Measurements from ENCODE around the gene GLI3.

GLI3 gene

DNA sequence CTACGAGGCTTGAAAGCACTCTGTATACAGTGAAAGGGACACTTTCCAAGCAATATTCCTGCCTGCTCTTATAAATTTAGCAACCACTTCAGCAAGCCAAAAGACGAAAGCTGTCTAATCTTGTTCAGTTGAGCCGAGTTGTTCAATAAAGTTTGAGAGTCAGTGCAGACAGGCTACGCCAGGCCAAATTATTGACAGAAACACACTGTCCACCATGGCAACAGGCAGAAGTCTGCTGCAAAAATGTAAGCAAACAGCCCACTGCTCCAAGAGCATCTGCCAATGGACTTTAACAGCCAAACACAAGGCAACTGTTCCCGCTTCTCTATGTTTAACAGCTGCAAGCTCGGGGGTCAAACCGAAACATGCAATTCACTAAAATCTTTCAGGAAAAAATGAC is 85.7 kb downstream of the GLI3 start:
- DNase-seq, result no peak
- TF ChIP-seq CTCF (IDR thresholded peaks at IDR 0.05; ENCODE audit: low read depth, low read length), result no peak
- peaks cover 3% of the 10 kb centered on the region for H3K27me3 ChIP-seq (ENCODE audit: insufficient read depth, low read depth, severe bottlenecking)
- H3K27ac ChIP-seq, result no peak overlapping the region
- H3K4me3 ChIP-seq (ENCODE audit: low read depth, low read length), result no peak overlapping the region
- H3K36me3 ChIP-seq, result no peaks in the 10 kb centered on the region
- H3K9me3 ChIP-seq (ENCODE audit: severe bottlenecking), result no peaks in the 10 kb centered on the region

GRCh38 chr7:42145539-42145938 is 91.5 kb downstream of the GLI3 start:
- H3K27ac ChIP-seq, result no peak overlapping the region
- H3K9me3 ChIP-seq (ENCODE audit: severe bottlenecking), result no peaks in the 10 kb centered on the region
- DNase-seq, result no peak
- H3K27me3 ChIP-seq (ENCODE audit: insufficient read depth, low read depth, severe bottlenecking), result peaks cover 3% of the 10 kb centered on the region
- no peak overlapping the region for H3K4me3 ChIP-seq (ENCODE audit: low read depth, low read length)
- H3K36me3 ChIP-seq, result no peaks in the 10 kb centered on the region
- TF ChIP-seq CTCF (IDR thresholded peaks at IDR 0.05; ENCODE audit: low read depth, low read length), result no peak

DNA sequence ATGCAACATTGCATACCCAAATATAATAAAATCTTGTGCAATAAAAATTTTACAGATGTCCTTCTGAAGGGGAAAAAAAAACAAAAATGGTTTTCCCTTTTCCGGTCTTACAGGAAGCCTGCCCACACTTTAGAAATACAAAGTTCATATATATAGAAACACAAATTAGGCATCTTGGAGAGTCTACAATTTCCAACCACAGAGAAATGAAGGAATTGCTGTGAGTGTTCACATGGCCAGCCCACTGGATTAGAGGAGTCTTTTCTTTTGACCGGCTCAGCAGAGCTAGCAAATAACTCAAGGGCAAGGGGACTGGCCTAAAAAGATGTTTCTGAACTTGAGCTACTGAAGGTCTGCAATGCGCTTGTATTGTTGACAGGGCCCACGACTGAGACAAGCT is 92.4 kb downstream of the GLI3 start:
- no peak for DNase-seq
- Histone ChIP-seq H3K27me3 (ENCODE audit: insufficient read depth, low read depth, severe bottlenecking) (peaks cover 3% of the 10 kb centered on the region), H3K27ac (no peak overlapping the region), H3K36me3 (no peaks in the 10 kb centered on the region), H3K4me3 (ENCODE audit: low read depth, low read length) (no peak overlapping the region), H3K9me3 (ENCODE audit: severe bottlenecking) (no peaks in the 10 kb centered on the region)
- TF ChIP-seq CTCF (IDR thresholded peaks at IDR 0.05; ENCODE audit: low read depth, low read length), result no peak

DNA sequence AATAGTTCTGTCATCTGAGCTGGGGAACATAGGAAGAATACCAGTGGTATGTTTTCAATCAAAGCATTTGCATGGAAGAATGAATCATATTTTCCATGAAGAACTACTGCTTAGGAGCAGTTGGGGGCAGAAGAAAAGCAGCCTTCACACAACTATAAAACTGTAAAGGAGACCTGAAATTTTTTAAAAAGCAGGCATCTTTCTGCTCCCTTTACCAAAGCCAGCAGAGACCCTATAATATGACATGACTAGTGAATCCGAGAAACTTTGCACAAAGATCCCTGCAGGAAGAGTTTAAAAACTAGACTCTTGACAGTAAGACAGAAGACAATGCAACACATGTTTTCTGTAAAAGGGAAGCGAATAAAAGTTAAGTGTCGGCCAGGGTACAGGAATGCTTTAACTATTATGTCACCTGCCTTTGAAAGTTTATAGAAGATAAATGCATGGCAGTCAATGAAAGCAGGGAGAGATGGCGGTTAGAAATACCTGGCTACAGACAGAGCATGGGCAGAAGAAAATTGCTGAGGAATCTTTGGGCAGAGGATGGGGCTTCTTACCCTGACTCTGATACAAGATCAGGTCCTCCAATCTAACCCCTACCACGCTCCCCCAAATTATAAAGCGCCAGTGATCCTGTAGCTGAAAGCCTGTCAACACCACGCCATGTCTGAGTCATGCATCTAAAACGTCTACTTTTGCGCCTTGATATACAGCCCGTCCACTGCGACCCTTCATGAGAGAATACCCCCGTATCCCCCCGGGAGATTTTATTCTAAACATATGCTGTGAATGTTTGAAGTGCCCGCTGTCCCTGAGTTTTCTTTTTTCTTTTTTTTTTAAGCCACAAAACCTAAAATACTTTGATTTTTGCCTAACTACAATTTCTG is 93.1 kb downstream of the GLI3 start:
- TF ChIP-seq CTCF (IDR thresholded peaks at IDR 0.05; ENCODE audit: low read depth, low read length), result no peak
- no peaks in the 10 kb centered on the region for H3K36me3 ChIP-seq
- no peak overlapping the region for H3K4me3 ChIP-seq (ENCODE audit: low read depth, low read length)
- no peak overlapping the region for H3K27ac ChIP-seq
- DNase-seq, result no peak
- no peaks in the 10 kb centered on the region for H3K27me3 ChIP-seq (ENCODE audit: insufficient read depth, low read depth, severe bottlenecking)
- no peaks in the 10 kb centered on the region for H3K9me3 ChIP-seq (ENCODE audit: severe bottlenecking)

DNA sequence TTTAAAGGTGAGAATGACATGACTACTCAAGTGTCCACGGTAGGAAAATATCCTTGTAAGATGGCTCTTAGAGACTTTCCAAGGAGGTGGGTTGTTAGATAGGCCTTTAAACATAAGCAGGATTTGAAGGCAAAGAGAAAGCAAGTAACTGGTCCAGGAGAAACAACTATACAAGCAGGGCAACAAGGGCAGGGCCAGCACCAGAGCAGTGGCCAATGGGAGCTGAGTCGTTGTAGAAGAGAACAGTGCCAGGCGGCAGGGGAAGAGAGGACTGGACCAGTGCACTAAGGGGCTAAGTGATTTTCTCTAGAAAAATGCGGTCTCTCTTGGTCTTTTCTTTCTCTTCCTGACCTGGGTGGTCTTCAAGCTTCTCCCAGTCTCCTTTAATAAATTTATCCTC is 94.9 kb downstream of the GLI3 start:
- Histone ChIP-seq H3K9me3 (ENCODE audit: severe bottlenecking) (no peaks in the 10 kb centered on the region), H3K4me3 (ENCODE audit: low read depth, low read length) (no peak overlapping the region), H3K27ac (no peak overlapping the region), H3K27me3 (ENCODE audit: insufficient read depth, low read depth, severe bottlenecking) (no peaks in the 10 kb centered on the region), H3K36me3 (no peaks in the 10 kb centered on the region)
- TF ChIP-seq CTCF (IDR thresholded peaks at IDR 0.05; ENCODE audit: low read depth, low read length), result no peak
- no peak for DNase-seq

- no peak overlapping the region for H3K27ac ChIP-seq
- no peak overlapping the region for H3K4me3 ChIP-seq (ENCODE audit: low read depth, low read length)
- H3K27me3 ChIP-seq (ENCODE audit: insufficient read depth, low read depth, severe bottlenecking), result no peaks in the 10 kb centered on the region
- no peaks in the 10 kb centered on the region for H3K36me3 ChIP-seq
- no peak for TF ChIP-seq CTCF (IDR thresholded peaks at IDR 0.05; ENCODE audit: low read depth, low read length)
- DNase-seq, result no peak
- no peaks in the 10 kb centered on the region for H3K9me3 ChIP-seq (ENCODE audit: severe bottlenecking)
Measured at GRCh38 chr7:42139751-42140150, 97.3 kb downstream of the GLI3 start.
